ENCODE measurements around the gene HDAC4.

HDAC4 gene

GRCh38 chr2:239360008-239360407, 40.8 kb downstream of the HDAC4 start:
- H3K27ac ChIP-seq (replicated peaks): no peak overlapping the region
- no peak for DNase-seq (ENCODE audit: low read depth in 1 of 2, low spot score in 1 of 2)

DNA sequence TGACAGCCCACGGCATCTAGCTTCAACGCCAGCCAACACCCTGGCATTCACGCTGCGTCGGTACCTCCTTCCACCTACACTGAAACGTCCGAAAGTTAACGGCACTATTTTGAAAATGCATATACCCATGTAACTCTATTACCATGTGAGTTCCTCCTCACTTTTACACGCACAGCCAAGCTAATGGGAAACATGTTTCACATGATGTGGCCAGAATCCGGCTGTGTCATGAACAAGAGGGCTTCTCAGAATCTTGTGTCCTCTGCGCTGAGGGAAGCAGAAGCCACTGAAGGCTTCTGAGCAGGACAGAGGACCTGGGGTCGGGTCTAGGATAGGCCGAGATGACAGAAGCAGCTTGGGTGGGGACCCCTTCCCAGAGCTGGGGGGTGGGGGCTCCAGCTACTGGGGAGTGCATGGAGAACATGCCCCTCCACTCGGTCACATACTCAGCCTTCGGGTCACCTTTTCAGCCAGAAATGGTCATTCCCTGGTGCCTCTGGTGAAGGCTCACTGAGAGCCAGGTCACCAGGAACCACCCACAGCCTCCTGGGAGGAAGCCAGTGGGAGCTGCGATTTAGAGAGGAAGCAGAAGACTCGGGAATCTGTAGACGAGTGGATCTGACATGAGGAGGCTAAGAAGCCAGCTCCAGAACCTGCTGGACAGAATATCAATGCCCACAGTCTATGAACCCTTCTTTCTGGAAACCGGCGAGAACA, 41.5 kb downstream of the HDAC4 start:
- H3K4me3 ChIP-seq (replicated peaks; ENCODE audit: insufficient read depth, low read length): no peak overlapping the region
- no peak for TF ChIP-seq SPI1 (IDR thresholded peaks at IDR 0.05; ENCODE audit: borderline replicate concordance, low read depth)
- no peak overlapping the region for H3K27ac ChIP-seq (replicated peaks)
- no peaks in the 10 kb centered on the region for H3K27me3 ChIP-seq (ENCODE audit: insufficient read depth, poor library complexity, severe bottlenecking)
- DNase-seq (ENCODE audit: low read depth in 1 of 2, low spot score in 1 of 2): no peak

More at GRCh38 chr2:239360008-239360407, 40.8 kb downstream of the HDAC4 start:
- Histone ChIP-seq H3K27me3 (ENCODE audit: insufficient read depth, poor library complexity, severe bottlenecking) (no peaks in the 10 kb centered on the region), H3K4me3 (replicated peaks; ENCODE audit: insufficient read depth, low read length) (no peak overlapping the region)
- TF ChIP-seq, protein P1, sequence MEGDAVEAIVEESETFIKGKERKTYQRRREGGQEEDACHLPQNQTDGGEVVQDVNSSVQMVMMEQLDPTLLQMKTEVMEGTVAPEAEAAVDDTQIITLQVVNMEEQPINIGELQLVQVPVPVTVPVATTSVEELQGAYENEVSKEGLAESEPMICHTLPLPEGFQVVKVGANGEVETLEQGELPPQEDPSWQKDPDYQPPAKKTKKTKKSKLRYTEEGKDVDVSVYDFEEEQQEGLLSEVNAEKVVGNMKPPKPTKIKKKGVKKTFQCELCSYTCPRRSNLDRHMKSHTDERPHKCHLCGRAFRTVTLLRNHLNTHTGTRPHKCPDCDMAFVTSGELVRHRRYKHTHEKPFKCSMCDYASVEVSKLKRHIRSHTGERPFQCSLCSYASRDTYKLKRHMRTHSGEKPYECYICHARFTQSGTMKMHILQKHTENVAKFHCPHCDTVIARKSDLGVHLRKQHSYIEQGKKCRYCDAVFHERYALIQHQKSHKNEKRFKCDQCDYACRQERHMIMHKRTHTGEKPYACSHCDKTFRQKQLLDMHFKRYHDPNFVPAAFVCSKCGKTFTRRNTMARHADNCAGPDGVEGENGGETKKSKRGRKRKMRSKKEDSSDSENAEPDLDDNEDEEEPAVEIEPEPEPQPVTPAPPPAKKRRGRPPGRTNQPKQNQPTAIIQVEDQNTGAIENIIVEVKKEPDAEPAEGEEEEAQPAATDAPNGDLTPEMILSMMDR (IDR thresholded peaks at IDR 0.05; ENCODE audit: insufficient read depth, low read length): no peak
- no peak for TF ChIP-seq POLR2AphosphoS5 (IDR thresholded peaks at IDR 0.05; ENCODE audit: low read depth)
- TF ChIP-seq GABPA (IDR thresholded peaks at IDR 0.05; ENCODE audit: low read depth): no peak
- TF ChIP-seq SPI1 (IDR thresholded peaks at IDR 0.05; ENCODE audit: borderline replicate concordance, low read depth): no peak
- no peak for TF ChIP-seq REST (IDR thresholded peaks at IDR 0.05; ENCODE audit: insufficient replicate concordance, low read depth)

DNA sequence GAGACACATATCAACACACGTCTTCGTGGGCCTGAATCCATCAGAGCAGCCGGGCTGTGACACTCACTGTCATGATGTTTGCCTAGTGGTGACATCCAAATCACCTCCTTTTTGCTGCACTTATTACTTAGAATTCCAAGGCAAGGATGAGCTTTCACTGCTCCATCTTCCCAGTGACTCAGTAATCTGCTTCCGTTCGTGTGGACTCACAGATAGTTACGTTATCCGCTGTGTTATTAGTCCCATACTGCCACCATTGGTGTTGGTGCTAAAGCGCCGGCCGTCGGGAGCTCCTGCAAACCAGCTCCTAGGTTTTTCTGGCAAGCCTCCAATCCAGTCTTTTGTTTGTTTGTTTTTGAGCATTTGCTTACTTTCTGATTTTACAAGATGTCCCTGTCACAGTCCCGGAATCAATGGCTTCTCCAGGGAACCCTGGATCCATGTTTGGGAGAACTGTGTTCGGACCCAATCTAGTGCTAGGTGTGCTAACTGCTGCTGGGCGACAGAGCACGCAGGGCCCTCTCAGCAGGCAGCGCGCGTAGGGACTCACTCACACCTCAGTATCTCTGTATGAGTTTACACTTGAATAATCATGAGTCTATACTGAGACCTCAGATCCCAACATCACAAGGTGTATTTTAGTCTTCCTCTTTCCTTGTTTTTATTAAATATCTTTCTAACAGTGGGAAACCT, 42.6 kb downstream of the HDAC4 start:
- no peaks in the 10 kb centered on the region for H3K27me3 ChIP-seq (ENCODE audit: insufficient read depth, poor library complexity, severe bottlenecking)
- DNase-seq (ENCODE audit: low read depth in 1 of 2, low spot score in 1 of 2): no peak
- no peak for TF ChIP-seq REST (IDR thresholded peaks at IDR 0.05; ENCODE audit: insufficient replicate concordance, low read depth)
- no peak for TF ChIP-seq GABPA (IDR thresholded peaks at IDR 0.05; ENCODE audit: low read depth)
- no peak for TF ChIP-seq SPI1 (IDR thresholded peaks at IDR 0.05; ENCODE audit: borderline replicate concordance, low read depth)
- TF ChIP-seq, protein P1 (IDR thresholded peaks at IDR 0.05; ENCODE audit: insufficient read depth, low read length): no peak
- TF ChIP-seq POLR2AphosphoS5 (IDR thresholded peaks at IDR 0.05; ENCODE audit: low read depth): no peak
- no peak overlapping the region for H3K4me3 ChIP-seq (replicated peaks; ENCODE audit: insufficient read depth, low read length)
- no peak overlapping the region for H3K27ac ChIP-seq (replicated peaks)

DNA sequence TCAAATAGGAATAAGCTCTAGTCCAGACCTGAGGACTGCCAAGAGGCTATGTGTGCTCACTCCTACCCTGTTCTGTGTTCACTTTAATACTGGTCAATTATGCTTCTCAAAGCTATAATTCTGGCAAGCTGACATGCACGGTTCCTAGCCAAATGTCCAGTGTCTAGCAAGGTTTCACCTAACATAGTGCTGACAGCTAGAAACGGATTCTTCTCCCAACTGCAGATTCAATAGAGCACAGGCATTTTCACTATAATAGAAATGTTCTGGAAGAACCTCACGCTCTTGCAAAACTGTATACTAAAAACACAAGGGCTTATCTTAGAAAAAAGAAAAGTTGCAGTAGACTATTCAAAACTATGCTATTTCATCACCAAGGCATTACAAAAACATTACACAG, 45.1 kb downstream of the HDAC4 start:
- Histone ChIP-seq H3K27ac (replicated peaks) (no peak overlapping the region), H3K4me3 (replicated peaks; ENCODE audit: insufficient read depth, low read length) (no peak overlapping the region), H3K27me3 (ENCODE audit: insufficient read depth, poor library complexity, severe bottlenecking) (no peaks in the 10 kb centered on the region)
- TF ChIP-seq REST (IDR thresholded peaks at IDR 0.05; ENCODE audit: insufficient replicate concordance, low read depth): no peak
- no peak for TF ChIP-seq SPI1 (IDR thresholded peaks at IDR 0.05; ENCODE audit: borderline replicate concordance, low read depth)
- no peak for TF ChIP-seq GABPA (IDR thresholded peaks at IDR 0.05; ENCODE audit: low read depth)
- TF ChIP-seq POLR2AphosphoS5 (IDR thresholded peaks at IDR 0.05; ENCODE audit: low read depth): no peak
- no peak for DNase-seq (ENCODE audit: low read depth in 1 of 2, low spot score in 1 of 2)

Data from HL-60 (cell line).